GM18499 (cell line): Measurements from ENCODE around the gene AMIGO2.

ENCODE experiments used
- ATAC-seq: cut with Tn5 transposase; IDR thresholded peaks from one replicate; pipeline ENCODE4 v1.9.1; 2021; ENCODE audit warnings: moderate number of reproducible peaks; ENCODE audit not compliant: insufficient read depth, unreplicated experiment

The AMIGO2 gene

GRCh38 chr12:47038270-47038748, 41.5 kb downstream of the AMIGO2 start:
- no peak for ATAC-seq

GRCh38 chr12:47035484-47035883, 44.3 kb downstream of the AMIGO2 start:
- ATAC-seq, result no peak

GRCh38 chr12:47034661-47035060, 45.1 kb downstream of the AMIGO2 start:
- ATAC-seq, result no peak

GRCh38 chr12:47033789-47034555, 45.8 kb downstream of the AMIGO2 start:
- ATAC-seq, result no peak

- ATAC-seq, result no peak
These were observed 46.7 kb downstream of the AMIGO2 start for GRCh38 chr12:47033081-47033480.

GRCh38 chr12:47032644-47033043, 47.1 kb downstream of the AMIGO2 start:
- no peak for ATAC-seq

- no peak for ATAC-seq
These were observed 49.9 kb downstream of the AMIGO2 start for GRCh38 chr12:47029903-47030302.

GRCh38 chr12:47028981-47029708, 50.6 kb downstream of the AMIGO2 start:
- no peak for ATAC-seq

GRCh38 chr12:47028186-47028585, 51.6 kb downstream of the AMIGO2 start:
- ATAC-seq, result no peak
